ENCODE data around the gene PLD1. TPM values are rescaled to one million over a fixed set of nuclear protein-coding genes. Genes with fewer than 3 reads are reported as not detected.

The PLD1 gene
- total RNA-seq, 1 experiment from 2014 or later = 32.5 TPM

DNA sequence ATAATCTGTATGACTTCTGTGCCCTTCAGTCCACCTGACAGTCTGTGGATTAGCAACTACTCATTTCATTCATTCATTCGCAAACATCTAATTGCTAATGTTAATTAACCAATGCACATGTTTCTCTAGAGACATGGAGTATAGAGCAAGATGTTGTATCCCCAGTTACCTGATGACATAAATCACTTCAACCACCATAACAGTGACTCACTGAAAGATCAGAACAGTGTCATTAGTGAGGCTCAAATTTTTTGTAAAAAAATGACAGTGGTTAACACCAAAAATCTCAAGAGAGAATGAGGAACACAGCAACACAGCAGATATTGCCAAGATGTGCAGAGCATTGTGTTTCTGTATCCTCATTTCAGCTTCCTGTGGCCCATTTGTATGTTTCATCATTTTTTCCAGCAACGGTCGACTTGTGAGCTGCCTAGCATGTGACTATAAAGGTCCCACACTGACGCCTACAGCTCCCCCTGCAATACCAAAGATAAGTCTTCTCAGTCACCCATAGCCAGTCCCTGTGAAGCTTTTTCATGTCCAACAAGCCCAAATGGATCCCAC is 3.7 kb upstream of the PLD1 start:
- 0 out of 2 replicates have a peak, but pooled peaks cover 5% of the 10 kb centered on the region for H3K79me2 ChIP-seq (ENCODE audit: low read depth)
- H2AFZ ChIP-seq = no peak overlapping the region
- 0 out of 2 replicates have a peak, but pooled peaks cover 7% of the 10 kb centered on the region for H3K9me2 ChIP-seq (ENCODE audit: insufficient read depth)
- DNase-seq = peak in 1 of 2 experiments; percentile 48
- no peak overlapping the region for H3K4me3 ChIP-seq
- CTCF ChIA-PET = no interaction called here
- intact Hi-C loops (cut with micrococcal nuclease; ENCODE audit: unreplicated experiment) = loop anchor here (5.0 kb wide), 3 partner anchors 42 to 493 kb away; no protein-coding TSS in a partner anchor
- TF ChIP-seq, protein P1, sequence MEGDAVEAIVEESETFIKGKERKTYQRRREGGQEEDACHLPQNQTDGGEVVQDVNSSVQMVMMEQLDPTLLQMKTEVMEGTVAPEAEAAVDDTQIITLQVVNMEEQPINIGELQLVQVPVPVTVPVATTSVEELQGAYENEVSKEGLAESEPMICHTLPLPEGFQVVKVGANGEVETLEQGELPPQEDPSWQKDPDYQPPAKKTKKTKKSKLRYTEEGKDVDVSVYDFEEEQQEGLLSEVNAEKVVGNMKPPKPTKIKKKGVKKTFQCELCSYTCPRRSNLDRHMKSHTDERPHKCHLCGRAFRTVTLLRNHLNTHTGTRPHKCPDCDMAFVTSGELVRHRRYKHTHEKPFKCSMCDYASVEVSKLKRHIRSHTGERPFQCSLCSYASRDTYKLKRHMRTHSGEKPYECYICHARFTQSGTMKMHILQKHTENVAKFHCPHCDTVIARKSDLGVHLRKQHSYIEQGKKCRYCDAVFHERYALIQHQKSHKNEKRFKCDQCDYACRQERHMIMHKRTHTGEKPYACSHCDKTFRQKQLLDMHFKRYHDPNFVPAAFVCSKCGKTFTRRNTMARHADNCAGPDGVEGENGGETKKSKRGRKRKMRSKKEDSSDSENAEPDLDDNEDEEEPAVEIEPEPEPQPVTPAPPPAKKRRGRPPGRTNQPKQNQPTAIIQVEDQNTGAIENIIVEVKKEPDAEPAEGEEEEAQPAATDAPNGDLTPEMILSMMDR (conservative IDR thresholded peaks at IDR 0.05) = no peak
- H3F3A ChIP-seq (ENCODE audit: insufficient read depth, low read depth) = peaks cover 57% of the 10 kb centered on the region
- H3K36me3 ChIP-seq (ENCODE audit: low read depth) = no peaks in the 10 kb centered on the region
- POLR2A ChIA-PET (ENCODE audit: unreplicated experiment) = interaction anchor here (0.7 kb wide), 1 partner anchor 666 kb away, joined by 3 read pairs; no protein-coding TSS in a partner anchor
- H3K27me3 ChIP-seq (ENCODE audit: insufficient read depth, low read depth) = no peaks in the 10 kb centered on the region
- H4K20me1 ChIP-seq (ENCODE audit: insufficient read depth) = no peaks in the 10 kb centered on the region
- H3K4me1 ChIP-seq (replicated peaks; ENCODE audit: insufficient read depth) = peaks cover 59% of the 10 kb centered on the region
- H3K9me3 ChIP-seq (ENCODE audit: insufficient read depth, low read depth) = peaks cover 4% of the 10 kb centered on the region; the same call in 1 of the 2 replicates
- BruUV-seq (replicated peaks) = no TSS peak
- no peak overlapping the region for H3K4me2 ChIP-seq
- H3K27ac ChIP-seq = no peak overlapping the region; the same call in 1 of the 2 replicates

DNA sequence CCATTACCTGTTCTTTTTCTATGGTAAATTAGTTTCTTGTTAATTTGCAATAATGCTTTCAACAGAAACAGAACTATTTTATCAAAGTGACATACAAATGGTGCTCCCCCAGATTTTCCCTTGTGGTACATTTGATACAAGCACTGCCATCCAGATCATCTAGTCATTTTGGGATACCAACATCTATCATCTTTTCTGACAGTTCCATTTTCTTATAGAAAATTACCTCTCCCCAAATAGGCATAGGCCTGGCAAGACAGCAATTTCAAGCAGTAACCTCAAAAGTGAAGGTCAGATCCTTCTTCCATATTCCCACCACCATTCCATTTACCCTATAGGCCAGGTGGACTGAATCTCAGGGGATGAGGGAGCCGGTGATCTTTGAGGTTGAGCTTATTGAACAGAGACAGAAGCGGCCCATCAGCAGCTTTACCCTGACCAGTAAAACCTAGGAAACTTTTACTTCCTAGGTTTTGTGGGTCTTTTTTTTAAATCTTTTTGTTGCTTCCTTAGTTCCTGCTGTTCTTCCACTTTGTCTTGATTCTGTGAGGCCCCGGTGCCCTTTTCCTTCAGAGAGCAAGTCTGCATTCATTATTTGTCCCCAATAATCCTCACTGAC is 3.1 kb upstream of the PLD1 start:
- no peaks in the 10 kb centered on the region for H4K20me1 ChIP-seq (ENCODE audit: insufficient read depth)
- peaks cover 4% of the 10 kb centered on the region; the same call in 1 of the 2 replicates for H3K9me3 ChIP-seq (ENCODE audit: insufficient read depth, low read depth)
- no TSS peak for BruUV-seq (replicated peaks)
- no peak overlapping the region for H2AFZ ChIP-seq
- H3F3A ChIP-seq (ENCODE audit: insufficient read depth, low read depth) = peaks cover 63% of the 10 kb centered on the region
- POLR2A ChIA-PET (ENCODE audit: unreplicated experiment) = interaction anchor here (0.7 kb wide), 1 partner anchor 665 kb away, joined by 3 read pairs; no protein-coding TSS in a partner anchor
- H3K79me2 ChIP-seq (ENCODE audit: low read depth) = 0 out of 2 replicates have a peak, but pooled peaks cover 5% of the 10 kb centered on the region
- intact Hi-C loops (cut with micrococcal nuclease; ENCODE audit: unreplicated experiment) = loop anchor here (5.0 kb wide), 3 partner anchors 41 to 494 kb away; no protein-coding TSS in a partner anchor
- H3K27ac ChIP-seq = peak overlapping the region; percentile 98
- H3K9me2 ChIP-seq (ENCODE audit: insufficient read depth) = 0 out of 2 replicates have a peak, but pooled peaks cover 7% of the 10 kb centered on the region
- no peaks in the 10 kb centered on the region for H3K36me3 ChIP-seq (ENCODE audit: low read depth)
- no peak for TF ChIP-seq EZH2 (IDR thresholded peaks at IDR 0.05; ENCODE audit: low read depth)
- TF ChIP-seq, protein P1 (conservative IDR thresholded peaks at IDR 0.05) = no peak
- CTCF ChIA-PET = no interaction called here
- H3K4me3 ChIP-seq = no peak overlapping the region
- H3K27me3 ChIP-seq (ENCODE audit: insufficient read depth, low read depth) = no peaks in the 10 kb centered on the region
- DNase-seq = no peak
- peak overlapping the region; percentile 88 for H3K4me2 ChIP-seq
- peaks cover 64% of the 10 kb centered on the region for H3K4me1 ChIP-seq (replicated peaks; ENCODE audit: insufficient read depth)

DNA sequence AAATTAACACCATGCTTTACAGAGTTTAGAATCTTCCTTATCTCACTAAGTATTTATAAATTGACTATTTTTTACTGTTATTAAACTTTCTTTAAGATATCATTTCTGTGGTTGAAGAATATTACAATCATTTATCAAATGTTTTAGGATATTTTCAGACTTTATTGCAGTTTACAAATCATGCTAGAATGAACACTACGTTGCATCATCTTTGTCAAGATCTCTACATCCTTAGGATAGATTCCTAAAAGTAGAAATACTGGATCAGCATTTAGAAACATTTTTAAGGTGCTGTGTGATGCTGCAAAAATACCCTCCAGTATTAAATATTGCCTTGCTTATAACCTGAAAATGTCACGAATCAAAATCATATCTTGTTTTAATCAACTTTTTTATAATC is 2.5 kb upstream of the PLD1 start:
- POLR2A ChIA-PET (ENCODE audit: unreplicated experiment) = no interaction called here
- peaks cover 65% of the 10 kb centered on the region for H3F3A ChIP-seq (ENCODE audit: insufficient read depth, low read depth)
- CTCF ChIA-PET = no interaction called here
- H4K20me1 ChIP-seq (ENCODE audit: insufficient read depth) = no peaks in the 10 kb centered on the region
- no peak overlapping the region for H3K4me3 ChIP-seq
- TF ChIP-seq EZH2 (IDR thresholded peaks at IDR 0.05; ENCODE audit: low read depth) = no peak
- TF ChIP-seq, protein P1 (conservative IDR thresholded peaks at IDR 0.05) = no peak
- H2AFZ ChIP-seq = no peak overlapping the region
- peak in 1 of 2 experiments; percentile 45 for DNase-seq
- H3K9me2 ChIP-seq (ENCODE audit: insufficient read depth) = 0 out of 2 replicates have a peak, but pooled peaks cover 7% of the 10 kb centered on the region
- peaks cover 4% of the 10 kb centered on the region; the same call in 1 of the 2 replicates for H3K9me3 ChIP-seq (ENCODE audit: insufficient read depth, low read depth)
- BruUV-seq (replicated peaks) = no TSS peak
- H3K36me3 ChIP-seq (ENCODE audit: low read depth) = no peaks in the 10 kb centered on the region
- H3K27ac ChIP-seq = peak overlapping the region; percentile 98
- intact Hi-C loops (cut with micrococcal nuclease; ENCODE audit: unreplicated experiment) = loop anchor here (5.0 kb wide), 3 partner anchors 41 to 494 kb away; no protein-coding TSS in a partner anchor
- H3K27me3 ChIP-seq (ENCODE audit: insufficient read depth, low read depth) = no peaks in the 10 kb centered on the region
- peaks cover 8% of the 10 kb centered on the region for H3K79me2 ChIP-seq (ENCODE audit: low read depth)
- H3K4me2 ChIP-seq = peak overlapping the region; percentile 88
- peaks cover 66% of the 10 kb centered on the region for H3K4me1 ChIP-seq (replicated peaks; ENCODE audit: insufficient read depth)

All from PC-9 (cell line).